Esophagus squamous epithelium (tissue), 4 donors: ENCODE measurements around the gene HHLA2.

Source experiments
- CTCF ChIP-seq, 6 experiments: fragments of 450-650 bp in 4 of 6; fragments of 200-600 bp in 2 of 6; sonication (generic) in 2 of 6; IDR thresholded peaks; one replicate each; pipeline ENCODE4 v1.5.1; 2016 to 2019; ENCODE audit warnings: antibody characterized with exemption in 6 of 6, mild to moderate bottlenecking in 4 of 6, moderate library complexity in 4 of 6
- POLR2A ChIP-seq, 4 donors: fragments of 450-650 bp; IDR thresholded peaks; one replicate each; pipeline ENCODE4 v1.6.1; 2017; ENCODE audit warnings: antibody characterized with exemption in 4 of 4, mild to moderate bottlenecking in 4 of 4, moderate library complexity in 3 of 4

GRCh38 chr3:108250626-108251025, 45.7 kb upstream of the HHLA2 start:
- TF ChIP-seq CTCF (IDR thresholded peaks at IDR 0.05) = no peak
- no peak for TF ChIP-seq POLR2A (IDR thresholded peaks at IDR 0.05)
